HepG2 (cell line): ENCODE results near the gene SLC29A3. TPM values are rescaled to one million over a fixed set of nuclear protein-coding genes. Genes with fewer than 3 reads are reported as not detected.

ENCODE experiments used
- ATF5 ChIP-seq: sonication (generic); formaldehyde crosslinking; IDR thresholded peaks from 2 replicates; pipeline ENCODE4 v1.4.0; 2020; ENCODE audit warnings: mild to moderate bottlenecking, low read depth, missing genetic modification reagents
- ATRX ChIP-seq: sonication (generic); formaldehyde crosslinking; IDR thresholded peaks from 2 replicates; pipeline ENCODE4 v1.4.0; 2020; ENCODE audit warnings: missing genetic modification reagents, borderline replicate concordance
- EEA1 ChIP-seq: sonication (generic); formaldehyde crosslinking; IDR thresholded peaks from 2 replicates; pipeline ENCODE4 v1.5.1; 2020; ENCODE audit warnings: mild to moderate bottlenecking, missing genetic modification reagents, borderline replicate concordance
- ERF ChIP-seq: IDR thresholded peaks from 2 replicates; pipeline ENCODE4 v1.6.1; 2018; ENCODE audit warnings: missing biosample characterization, missing genetic modification reagents
- GRHL1 ChIP-seq: sonication (generic); formaldehyde crosslinking; conservative IDR thresholded peaks from 2 replicates; pipeline ENCODE4 v1.8.0; 2022; ENCODE audit warnings: missing genetic modification reagents
- HNRNPL ChIP-seq: fragments of 200-400 bp; formaldehyde crosslinking; IDR thresholded peaks from 2 replicates; pipeline ENCODE4 v1.6.1; 2017; ENCODE audit warnings: mild to moderate bottlenecking, low read depth, low read length
- HNRNPLL ChIP-seq: fragments of 200-400 bp; formaldehyde crosslinking; IDR thresholded peaks from 2 replicates; pipeline ENCODE4 v1.6.1; 2017; ENCODE audit warnings: mild to moderate bottlenecking, low read depth, low read length; ENCODE audit not compliant: poor library complexity, severe bottlenecking
- IKZF4 ChIP-seq: sonication (generic); formaldehyde crosslinking; IDR thresholded peaks from 2 replicates; pipeline ENCODE4 v1.5.1; 2020; ENCODE audit warnings: borderline replicate concordance, mild to moderate bottlenecking, low read depth, missing genetic modification reagents; ENCODE audit errors: not compliant biosample characterization
- MEF2D ChIP-seq: sonication (generic); formaldehyde crosslinking; IDR thresholded peaks from 2 replicates; pipeline ENCODE4 v1.5.1; 2020; ENCODE audit warnings: mild to moderate bottlenecking, missing genetic modification reagents
- NFKB2 ChIP-seq: sonication (generic); formaldehyde crosslinking; IDR thresholded peaks from 2 replicates; pipeline ENCODE4 v1.4.0; 2020; ENCODE audit warnings: missing genetic modification reagents, borderline replicate concordance
- PREB ChIP-seq: sonication (generic); formaldehyde crosslinking; IDR thresholded peaks from 2 replicates; pipeline ENCODE4 v1.4.0; 2020; ENCODE audit warnings: missing genetic modification reagents
- RXRB ChIP-seq: IDR thresholded peaks from 2 replicates; pipeline ENCODE4 v1.6.1; 2016; ENCODE audit warnings: borderline replicate concordance, missing genetic modification reagents, missing compliant biosample characterization
- STAG1 ChIP-seq: sonication (generic); formaldehyde crosslinking; IDR thresholded peaks from 2 replicates; pipeline ENCODE4 v1.4.0; 2020; ENCODE audit warnings: missing genetic modification reagents
- ZBTB10 ChIP-seq: sonication (generic); formaldehyde crosslinking; IDR thresholded peaks from 2 replicates; pipeline ENCODE4 v1.4.0; 2020; ENCODE audit warnings: missing genetic modification reagents, borderline replicate concordance
- ZFP37 ChIP-seq: sonication (generic); formaldehyde crosslinking; IDR thresholded peaks from 2 replicates; pipeline ENCODE4 v1.4.0; 2020; ENCODE audit warnings: missing genetic modification reagents, borderline replicate concordance
- ZFY ChIP-seq: sonication (generic); formaldehyde crosslinking; IDR thresholded peaks from 2 replicates; pipeline ENCODE4 v1.4.0; 2020; ENCODE audit warnings: missing genetic modification reagents
- ZMAT5 ChIP-seq: sonication (generic); formaldehyde crosslinking; IDR thresholded peaks from 2 replicates; pipeline ENCODE4 v1.5.0; 2020; ENCODE audit warnings: mild to moderate bottlenecking, low read depth, missing genetic modification reagents, borderline replicate concordance
- ZNF350 ChIP-seq: sonication (generic); formaldehyde crosslinking; IDR thresholded peaks from 2 replicates; pipeline ENCODE4 v1.4.0; 2020; ENCODE audit warnings: mild to moderate bottlenecking, low read depth, missing genetic modification reagents, borderline replicate concordance
- ZNF543 ChIP-seq: sonication (generic); formaldehyde crosslinking; IDR thresholded peaks from 2 replicates; pipeline ENCODE4 v1.4.0; 2020; ENCODE audit warnings: mild to moderate bottlenecking, missing genetic modification reagents
- ZNF691 ChIP-seq: sonication (generic); formaldehyde crosslinking; IDR thresholded peaks from 2 replicates; pipeline ENCODE4 v1.4.0; 2020; ENCODE audit warnings: missing genetic modification reagents, low read depth, mild to moderate bottlenecking, borderline replicate concordance
- ZNF841 ChIP-seq: sonication (generic); formaldehyde crosslinking; IDR thresholded peaks from 2 replicates; pipeline ENCODE4 v1.8.1; 2023; ENCODE audit warnings: missing genetic modification reagents, borderline replicate concordance
- ZSCAN30 ChIP-seq: sonication (generic); formaldehyde crosslinking; IDR thresholded peaks from 2 replicates; pipeline ENCODE4 v1.5.0; 2020; ENCODE audit warnings: mild to moderate bottlenecking, missing genetic modification reagents
- polyA plus RNA-seq, 8 experiments: library from polyadenylated mRNA; depleted of rRNA in 3 of 8; stranded (reverse) in 7 of 8; unstranded in 1 of 8; fragments of >200 nt; fragmentation: Illumina TruSeq in 4 of 8; extraction: Trizol in 4 of 8; gene quantifications; 2 replicates each; pipeline versions ENCODE4 v1.2.1 to v1.2.3, GENCODE V29; 2011 to 2016; ENCODE audit warnings: low read depth in 4 of 8, missing spikeins in 1 of 8, mixed read lengths in 1 of 8; ENCODE audit not compliant: insufficient read depth in 1 of 8
- total RNA-seq, 5 experiments: library from RNA; depleted of rRNA; stranded (reverse); fragments of >200 nt; fragmentation: Illumina TruSeq; extraction: Trizol; gene quantifications; 2 replicates each; pipeline ENCODE4 v1.2.3, GENCODE V29; 2016; ENCODE audit warnings: low read depth in 1 of 5

The SLC29A3 gene
- total and polyA plus RNA-seq, 2 of the 13 experiments (the other 11 are each of a cell fraction or from before 2014, with no cell fraction given), result 8.6 to 11.8 TPM

- TF ChIP-seq GRHL1 (CRISPR knock-in tag), result no peak
- TF ChIP-seq ATF5 (CRISPR knock-in tag), result no peak
- TF ChIP-seq HNRNPLL, result peak; percentile 13
- TF ChIP-seq ERF (CRISPR knock-in tag), result peak; percentile 7; the same call in 1 of the 2 replicates
- TF ChIP-seq NFKB2 (CRISPR knock-in tag), result no peak
- TF ChIP-seq ZFY (CRISPR knock-in tag), result peak; percentile 5; the same call in 1 of the 2 replicates
- TF ChIP-seq STAG1 (CRISPR knock-in tag), result no peak
- TF ChIP-seq EEA1, result no peak
- TF ChIP-seq ZNF841 (CRISPR knock-in tag), result no peak
- TF ChIP-seq ZNF350 (CRISPR knock-in tag), result no peak; the same call in 1 of the 2 replicates
- TF ChIP-seq MEF2D (CRISPR knock-in tag), result 0 out of 2 replicates have a peak, but pooled peaks have one; percentile 32
- TF ChIP-seq ZSCAN30, result no peak
- TF ChIP-seq ZBTB10 (CRISPR knock-in tag), result no peak
- no peak for TF ChIP-seq IKZF4 (CRISPR knock-in tag)
- TF ChIP-seq ZMAT5 (CRISPR knock-in tag), result no peak
- TF ChIP-seq ZNF543, result 0 out of 2 replicates have a peak, but pooled peaks have one; percentile 23
- peak; percentile 2; the same call in 1 of the 2 replicates for TF ChIP-seq RXRB (CRISPR knock-in tag)
- no peak for TF ChIP-seq HNRNPL
- TF ChIP-seq ATRX (CRISPR knock-in tag), result no peak
- no peak for TF ChIP-seq PREB (CRISPR knock-in tag)
- TF ChIP-seq ZNF691 (CRISPR knock-in tag), result no peak; the same call in 1 of the 2 replicates
- TF ChIP-seq ZFP37 (CRISPR knock-in tag), result no peak
Observed at GRCh38 chr10:71319800-71320392, 837 bp downstream of the SLC29A3 start (continued).
